Ramos (cell line): ENCODE data around the gene CHST1.

Source experiments
- in situ Hi-C: fragments of 300-500 bp; cut with MboI; formaldehyde crosslinking; loops from one replicate; pipeline ENCODE4 v1.14.3; 2022; ENCODE audit warnings: low sequenced_read_pairs; ENCODE audit not compliant: unreplicated experiment

CHST1 gene

GRCh38 chr11:45661439-45662055 lies 3.9 kb downstream of the CHST1 start:
- in situ Hi-C loops: no loop called here

- in situ Hi-C loops: no loop called here
Observed at GRCh38 chr11:45660729-45661438, 4.5 kb downstream of the CHST1 start.

GRCh38 chr11:45659818-45660160 lies 5.6 kb downstream of the CHST1 start:
- in situ Hi-C loops: no loop called here

- in situ Hi-C loops: no loop called here
Observed at GRCh38 chr11:45659031-45659817, 6.2 kb downstream of the CHST1 start.

GRCh38 chr11:45658292-45658991 lies 7.0 kb downstream of the CHST1 start:
- in situ Hi-C loops: no loop called here

- in situ Hi-C loops: no loop called here
Observed at GRCh38 chr11:45657496-45658260, 7.7 kb downstream of the CHST1 start.

- in situ Hi-C loops: no loop called here
Observed at GRCh38 chr11:45655831-45656230, 9.6 kb downstream of the CHST1 start.

- in situ Hi-C loops: no loop called here
Observed at GRCh38 chr11:45655347-45655756, 10.1 kb downstream of the CHST1 start.

GRCh38 chr11:45655012-45655283 lies 10.5 kb downstream of the CHST1 start:
- in situ Hi-C loops: no loop called here

GRCh38 chr11:45654231-45655011 lies 11.0 kb downstream of the CHST1 start:
- in situ Hi-C loops: no loop called here

- in situ Hi-C loops: no loop called here
Observed at GRCh38 chr11:45653277-45653676, 12.1 kb downstream of the CHST1 start.

GRCh38 chr11:45652781-45653180 lies 12.6 kb downstream of the CHST1 start:
- in situ Hi-C loops: no loop called here

GRCh38 chr11:45651841-45652749 lies 13.3 kb downstream of the CHST1 start:
- in situ Hi-C loops: no loop called here

GRCh38 chr11:45651156-45651555 lies 14.3 kb downstream of the CHST1 start:
- in situ Hi-C loops: no loop called here

- in situ Hi-C loops: no loop called here
Observed at GRCh38 chr11:45650166-45651095, 15.0 kb downstream of the CHST1 start.

- in situ Hi-C loops: no loop called here
Observed at GRCh38 chr11:45649544-45650165, 15.8 kb downstream of the CHST1 start.

GRCh38 chr11:45648931-45649330 lies 16.5 kb downstream of the CHST1 start:
- in situ Hi-C loops: no loop called here
